ENCODE data around the gene TMEM242.

TMEM242 gene

DNA sequence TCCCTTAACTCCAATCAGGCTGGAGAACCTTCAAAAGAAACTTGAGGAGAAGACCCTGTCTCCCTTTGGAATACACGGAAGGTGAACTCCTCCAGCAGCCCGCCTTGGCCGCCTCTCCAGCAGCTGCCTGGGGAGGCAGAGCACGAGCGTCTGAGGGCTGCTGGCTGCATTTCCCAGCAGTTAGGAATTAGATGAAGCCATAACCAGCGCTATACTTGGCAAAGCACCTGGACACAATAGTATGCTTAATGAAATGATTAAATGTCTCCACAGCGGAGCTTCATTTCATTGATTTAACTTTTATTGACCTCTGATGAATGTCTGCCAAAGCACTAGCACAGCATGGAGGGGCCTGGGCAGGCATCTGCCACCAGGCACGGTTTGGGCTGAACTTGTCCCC is 73.5 kb downstream of the TMEM242 start:
- no peak for DNase-seq (ENCODE audit: low spot score)

DNA sequence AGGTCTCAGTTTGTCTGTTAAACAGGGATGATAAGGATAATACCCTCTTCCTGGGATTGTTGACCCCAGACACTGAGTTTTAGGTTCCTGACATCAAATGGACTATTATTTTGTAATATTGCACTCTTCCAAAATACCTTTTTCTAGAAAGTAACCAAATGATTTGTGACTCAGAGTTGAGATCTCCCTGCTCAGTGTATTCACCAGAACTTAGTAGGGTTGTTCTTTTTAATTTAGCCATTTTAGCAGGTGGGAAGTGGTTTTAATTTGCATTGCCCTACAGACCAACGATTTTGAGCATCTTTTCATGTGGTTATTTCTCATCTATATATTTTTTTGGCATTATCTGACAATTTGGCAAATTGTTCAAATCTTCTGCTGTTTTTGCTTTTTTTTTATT is 75.1 kb downstream of the TMEM242 start:
- DNase-seq (ENCODE audit: low spot score) = no peak

DNA sequence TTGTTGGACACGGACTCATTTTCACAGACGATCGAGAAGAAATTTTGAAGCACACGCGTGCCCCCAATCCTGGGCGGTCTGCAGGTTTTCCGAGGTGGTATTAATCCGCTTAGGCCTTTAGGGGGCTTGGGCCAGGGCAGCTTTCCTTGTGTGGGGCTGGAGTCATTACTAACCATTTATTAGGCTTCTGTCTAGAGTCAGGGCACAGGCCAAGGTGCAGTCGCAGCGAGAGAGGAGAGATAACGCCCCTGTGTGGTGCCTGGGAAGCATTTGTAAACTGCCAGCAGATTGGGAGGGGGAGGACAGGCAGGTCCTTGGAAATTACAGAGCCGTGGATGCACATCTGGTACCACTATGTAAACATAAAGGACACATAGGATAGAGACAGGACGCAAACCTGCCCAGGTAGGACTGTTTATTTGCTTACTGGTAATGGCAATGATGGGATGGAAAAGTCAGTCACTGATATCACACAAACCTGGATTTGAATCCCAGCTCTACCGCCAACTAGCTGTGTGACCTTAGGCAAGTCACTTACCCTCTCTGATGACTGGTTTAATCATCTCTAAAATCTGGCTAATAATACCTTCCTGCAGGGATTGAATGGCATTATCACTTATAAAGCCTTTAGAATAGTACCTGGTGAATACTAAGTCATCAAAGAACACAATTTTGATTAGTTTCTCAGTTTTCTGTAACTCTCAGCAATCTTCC is 76.4 kb downstream of the TMEM242 start:
- DNase-seq (ENCODE audit: low spot score) = no peak

DNA sequence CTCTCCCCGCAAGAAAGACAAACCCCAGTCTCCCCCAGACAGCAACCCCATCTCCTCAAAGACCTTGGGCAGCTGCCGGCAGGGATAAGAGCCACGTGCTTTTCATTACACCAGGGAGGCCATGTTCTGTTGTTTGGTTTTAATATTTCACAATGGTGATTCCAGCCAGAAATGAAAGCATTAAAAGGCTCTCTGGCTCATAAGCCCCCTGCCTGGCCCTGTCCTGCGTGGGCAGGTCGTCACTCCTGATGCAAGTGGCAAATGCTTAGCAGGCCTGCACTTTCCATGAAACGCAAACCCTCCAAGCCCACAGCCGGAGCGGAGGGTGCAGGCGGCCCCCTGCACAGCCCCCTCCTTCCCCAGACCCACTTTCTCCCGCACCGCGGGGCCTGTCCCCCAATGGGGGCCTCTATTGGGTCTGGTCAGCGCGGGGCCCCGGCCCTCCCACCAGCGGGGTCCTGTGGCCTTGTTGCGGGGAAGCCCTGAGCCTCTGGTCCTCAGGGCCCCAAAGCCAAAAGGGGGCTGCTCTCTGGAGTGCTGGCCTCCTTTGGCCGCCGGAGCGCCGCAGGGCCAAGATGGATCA is 77.2 kb downstream of the TMEM242 start:
- no peak for DNase-seq (ENCODE audit: low spot score)

DNA sequence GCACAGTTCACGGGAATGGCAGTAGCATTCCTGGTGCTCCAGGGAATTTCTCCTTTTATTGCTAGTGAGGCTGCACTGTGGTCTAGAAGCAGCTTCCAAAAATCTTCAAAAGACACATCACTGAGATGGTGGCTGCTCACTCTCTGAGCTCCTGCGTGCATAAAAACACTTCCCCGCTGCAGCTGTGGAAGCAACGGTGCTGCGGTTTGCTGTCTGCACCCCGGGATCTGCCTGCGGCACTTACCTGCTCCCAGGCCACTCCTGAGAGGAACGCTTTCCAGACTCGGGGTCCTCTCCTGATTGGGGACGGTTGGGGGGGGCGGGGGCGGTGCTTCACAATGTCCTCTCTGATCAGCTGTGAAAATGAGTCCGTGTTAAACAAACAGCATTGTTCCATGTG is 77.9 kb downstream of the TMEM242 start:
- no peak for DNase-seq (ENCODE audit: low spot score)

DNA sequence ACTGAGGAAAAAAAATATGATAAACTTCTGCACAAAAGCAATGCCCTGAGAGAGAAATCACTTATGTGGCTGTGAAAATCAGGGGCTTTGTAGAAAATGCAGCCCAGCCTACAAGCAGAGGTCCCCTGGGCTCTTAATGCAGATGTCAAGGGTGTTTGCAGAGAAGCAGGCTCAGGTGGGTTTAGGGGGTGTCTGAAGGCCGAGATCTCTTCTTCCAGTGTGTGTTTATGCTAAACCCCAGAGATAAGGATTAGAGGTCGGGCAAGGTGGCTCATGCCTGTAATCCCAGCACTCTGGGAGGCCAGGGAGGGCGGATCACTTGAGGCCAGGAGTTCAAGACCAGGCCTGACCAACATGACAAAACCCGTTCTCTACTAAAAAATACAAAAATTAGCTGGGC is 78.5 kb downstream of the TMEM242 start:
- DNase-seq (ENCODE audit: low spot score) = no peak

DNA sequence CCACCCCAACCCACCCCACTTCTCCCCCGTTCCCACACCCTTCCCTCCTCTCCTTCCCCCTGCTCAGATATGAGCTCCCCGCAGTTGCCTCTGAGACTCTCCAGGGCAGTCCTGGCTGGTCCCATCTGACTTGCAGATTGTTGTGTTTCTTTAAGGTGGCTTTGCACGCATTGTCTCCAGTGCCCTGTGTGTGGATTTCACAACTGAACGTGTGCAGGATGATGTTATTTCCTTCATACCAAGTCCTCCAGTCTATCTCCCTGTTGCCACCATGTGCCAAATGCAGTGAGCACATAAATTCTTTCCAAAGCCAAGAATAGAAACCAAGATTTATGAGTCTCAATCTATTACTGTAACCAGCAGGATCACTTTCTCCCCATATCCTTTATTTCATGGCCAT is 79.1 kb downstream of the TMEM242 start:
- DNase-seq (ENCODE audit: low spot score) = no peak

DNA sequence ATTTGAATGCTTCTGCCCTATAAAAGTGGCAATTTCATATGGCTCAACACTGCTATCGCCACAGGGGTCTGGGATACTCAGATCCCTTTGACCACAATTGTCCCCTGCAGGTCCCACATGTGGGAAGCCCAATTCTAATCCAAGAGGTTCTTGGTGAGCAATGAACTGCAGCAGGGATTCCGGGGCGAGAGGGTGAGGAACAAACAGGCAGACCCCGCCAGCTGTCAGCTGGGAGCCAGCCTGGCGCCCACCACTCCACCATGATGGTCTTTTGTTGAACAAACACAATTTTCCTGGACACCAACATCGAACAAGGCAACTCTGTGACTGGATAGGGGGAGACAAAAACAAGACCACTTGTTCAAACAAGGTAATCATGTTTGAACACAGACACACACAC is 80.5 kb downstream of the TMEM242 start:
- DNase-seq (ENCODE audit: low spot score) = no peak

DNA sequence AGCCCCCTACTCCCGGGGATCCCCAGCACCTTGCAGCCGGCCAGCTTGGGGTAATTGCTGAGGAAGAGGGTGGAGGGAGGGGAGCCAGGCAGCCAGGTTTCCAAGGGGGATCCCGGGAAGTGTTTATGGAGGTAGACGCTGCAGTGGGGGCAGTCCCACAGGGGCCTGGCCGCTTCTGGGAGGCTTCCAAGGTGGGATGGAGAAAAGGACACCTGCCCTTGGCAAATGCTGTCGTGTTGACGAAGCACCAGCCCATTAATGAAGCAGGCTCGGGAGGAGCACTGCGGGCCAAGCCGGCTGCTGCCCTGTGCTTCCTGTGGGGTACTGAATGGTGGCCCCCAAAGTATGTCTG is 82.4 kb downstream of the TMEM242 start:
- no peak for DNase-seq (ENCODE audit: low spot score)

DNA sequence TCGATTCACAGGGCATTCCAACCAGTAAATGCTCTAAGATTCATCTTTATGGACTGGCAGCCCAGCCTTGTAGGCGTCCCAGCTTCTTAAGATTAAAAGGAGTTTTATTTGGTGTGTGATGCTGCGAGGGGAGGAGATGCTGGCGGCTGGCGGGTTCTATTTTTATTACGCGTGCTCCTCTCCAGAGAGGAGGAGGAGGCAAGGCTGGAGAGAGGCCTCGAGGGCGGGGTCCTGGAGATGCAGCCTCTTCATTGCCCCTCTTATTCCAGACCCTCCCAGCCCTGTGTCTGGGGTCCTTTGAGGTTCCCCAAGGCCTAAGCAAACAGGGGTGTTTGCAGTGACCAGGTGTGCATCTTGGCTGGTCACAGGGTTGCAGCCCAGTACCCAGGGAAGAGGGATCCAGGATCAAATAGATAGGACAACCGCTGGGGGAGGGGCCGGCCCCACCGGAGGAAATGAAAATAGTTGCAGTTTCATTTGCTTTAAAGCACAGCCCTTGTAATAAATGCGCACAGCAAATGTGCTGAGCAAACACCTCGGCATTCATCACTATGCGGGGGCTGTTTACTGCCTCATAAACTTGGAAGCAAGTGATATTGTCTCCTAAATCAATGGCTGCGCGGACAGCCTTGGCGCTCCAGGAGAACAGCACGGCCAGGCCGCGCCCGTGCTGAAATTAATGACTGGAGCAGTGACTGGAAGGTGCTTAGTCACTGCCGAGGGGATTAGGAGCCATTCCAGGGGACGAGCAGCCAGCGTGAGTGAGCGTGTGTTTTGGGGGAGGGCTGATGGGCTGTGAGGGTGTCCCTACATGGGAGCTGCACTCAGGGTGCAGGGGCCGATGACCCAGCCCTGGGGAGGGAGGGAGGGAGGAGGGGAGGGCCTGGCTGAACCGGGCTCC is 83.0 kb downstream of the TMEM242 start:
- DNase-seq (ENCODE audit: low spot score) = no peak

DNA sequence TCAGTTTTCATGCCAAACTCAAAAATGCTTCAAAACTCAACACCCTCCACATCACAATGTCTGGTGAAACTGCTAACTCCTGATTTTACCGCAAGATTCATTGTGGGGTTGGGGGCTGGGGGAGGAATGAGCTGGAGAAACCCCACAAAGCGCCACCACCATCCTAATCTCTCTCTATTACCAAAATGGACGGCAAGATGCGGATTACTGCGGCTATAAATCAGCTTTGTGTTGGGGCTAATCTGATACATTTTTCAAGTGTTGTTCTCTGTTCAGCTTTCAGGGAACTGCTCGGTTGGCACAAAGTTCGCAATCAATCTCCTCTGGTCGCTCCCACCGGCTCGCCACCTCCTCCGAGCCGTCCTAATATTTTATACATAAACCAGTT is 83.7 kb downstream of the TMEM242 start:
- DNase-seq (ENCODE audit: low spot score) = no peak

All from globus pallidus (tissue), 1 donor.